Liver (tissue), 9 donors: ENCODE measurements around the gene PRTFDC1. TPM values are rescaled to one million over a fixed set of nuclear protein-coding genes. Genes with fewer than 3 reads are reported as not detected.
A peak's percentile ranks its signal among the peaks of the same experiment; 100 is the strongest.

Experiments used
- DNase-seq: peaks from one replicate; pipeline ENCODE4 v3.0.0-alpha.2; 2017; ENCODE audit warnings: low spot score
- H3K27ac ChIP-seq, 2 donors: one replicate each; pipeline ENCODE4 v1.7.0; 2013; ENCODE audit warnings: inconsistent platforms in 2 of 2, low read length in 2 of 2, control low read depth in 1 of 2, low read depth in 1 of 2, mild to moderate bottlenecking in 1 of 2
- H3K27me3 ChIP-seq, 4 donors: one replicate each; pipeline versions ENCODE4 v1.6.1 to v1.7.0; 2013; ENCODE audit warnings: low read length in 3 of 4, inconsistent platforms in 1 of 4, mild to moderate bottlenecking in 1 of 4, moderate library complexity in 1 of 4; ENCODE audit not compliant: control insufficient read depth in 4 of 4, insufficient read depth in 4 of 4
- H3K36me3 ChIP-seq, 4 donors: one replicate each; pipeline versions ENCODE4 v1.6.1 to v1.7.0; 2013; ENCODE audit warnings: low read length in 3 of 4, mild to moderate bottlenecking in 3 of 4, low read depth in 1 of 4, moderate library complexity in 1 of 4; ENCODE audit not compliant: control insufficient read depth in 4 of 4, insufficient read depth in 3 of 4
- H3K4me1 ChIP-seq, 4 donors: one replicate each; pipeline versions ENCODE4 v1.6.1 to v1.7.0; 2013; ENCODE audit warnings: low read length in 3 of 4, mild to moderate bottlenecking in 3 of 4, moderate library complexity in 1 of 4; ENCODE audit not compliant: control insufficient read depth in 4 of 4, insufficient read depth in 4 of 4
- H3K4me3 ChIP-seq, 3 donors: one replicate each; pipeline versions ENCODE4 v1.6.1 to v1.7.0; 2013; ENCODE audit warnings: low read length in 3 of 3, control low read depth in 1 of 3, low read depth in 1 of 3, mild to moderate bottlenecking in 1 of 3
- H3K9ac ChIP-seq, 2 donors: one replicate each; pipeline ENCODE4 v1.7.0; 2013; ENCODE audit warnings: low read length in 2 of 2, mild to moderate bottlenecking in 2 of 2, moderate library complexity in 2 of 2, control low read depth in 1 of 2, low read depth in 1 of 2
- H3K9me3 ChIP-seq, 4 donors: one replicate each; pipeline versions ENCODE4 v1.6.1 to v1.7.0; 2013; ENCODE audit warnings: low read length in 3 of 4; ENCODE audit not compliant: control insufficient read depth in 4 of 4
- FOXA1 ChIP-seq: IDR thresholded peaks from 2 replicates; pipeline ENCODE4 v1.6.1; 2016; ENCODE audit warnings: antibody characterized with exemption
- HNF4A ChIP-seq, 2 donors: conservative IDR thresholded peaks; 2 replicates each; pipeline ENCODE4 v1.6.1; 2016; ENCODE audit warnings: antibody characterized with exemption in 2 of 2, mild to moderate bottlenecking in 2 of 2
- JUND ChIP-seq, 2 donors: IDR thresholded peaks; 2 replicates each; pipeline ENCODE4 v1.6.1; 2016; ENCODE audit warnings: antibody characterized with exemption in 2 of 2
- RAD21 ChIP-seq, 2 donors: IDR thresholded peaks; 2 replicates each; pipeline ENCODE4 v1.6.1; 2016; ENCODE audit warnings: antibody characterized with exemption in 2 of 2, mild to moderate bottlenecking in 2 of 2
- SP1 ChIP-seq: IDR thresholded peaks from 2 replicates; pipeline ENCODE4 v1.6.1; 2018; ENCODE audit warnings: antibody characterized with exemption, mild to moderate bottlenecking
- TAF1 ChIP-seq: conservative IDR thresholded peaks from 2 replicates; pipeline ENCODE4 v1.6.1; 2016; ENCODE audit warnings: antibody characterized with exemption, mild to moderate bottlenecking
- YY1 ChIP-seq: IDR thresholded peaks from 2 replicates; pipeline ENCODE4 v1.6.1; 2016; ENCODE audit warnings: antibody characterized with exemption, mild to moderate bottlenecking
- WGBS: extraction: QIAGEN DNeasy Blood & Tissue Kit; methylation state at CpG from one replicate; pipeline ENCODE4 v1.1.7; 2013; 5-methylcytosine and 5-hydroxymethylcytosine counted together
- polyA plus RNA-seq, 2 donors: library from polyadenylated mRNA; stranded (reverse) in 1 of 2; unstranded in 1 of 2; fragments of 200-250 nt in 1 of 2; fragments of >200 nt in 1 of 2; fragmentation: Nextera tagmentation in 1 of 2; extraction: Ambion mirVana in 1 of 2; gene quantifications; one replicate each; pipeline versions ENCODE4 v1.2.1 to v1.2.3, GENCODE V29; 2013 to 2015
- total RNA-seq, 2 donors: library from RNA; depleted of rRNA; stranded (reverse); fragments of >200 nt; gene quantifications; one replicate each; pipeline ENCODE4 v1.2.3, GENCODE V29; 2014
- TF ChIP-seq, protein P1 (sequence below): IDR thresholded peaks from 2 replicates; pipeline ENCODE4 v1.6.1; 2016; ENCODE audit warnings: antibody characterized with exemption
- TF ChIP-seq, protein P2 (sequence below): IDR thresholded peaks from 2 replicates; pipeline ENCODE4 v1.6.1; 2016; ENCODE audit warnings: antibody characterized with exemption
- TF ChIP-seq, protein P3 (sequence below): fragments of 150-350 bp; IDR thresholded peaks from 2 replicates; pipeline ENCODE4 v1.5.1; 2017; ENCODE audit warnings: improper control_type of control experiment, low read depth, low read length; ENCODE audit not compliant: missing input control
- TF ChIP-seq, protein P4 (sequence below): IDR thresholded peaks from 2 replicates; pipeline ENCODE4 v1.6.1; 2016; ENCODE audit warnings: antibody characterized with exemption, mild to moderate bottlenecking
- TF ChIP-seq, protein P5 (sequence below): IDR thresholded peaks from 2 replicates; pipeline ENCODE4 v1.6.1; 2016; ENCODE audit warnings: antibody characterized with exemption
- donor health status: healthy.
- donor health status: healthy.
- donor health status: healthy.
- donor health status: healthy.
- donor health status: healthy.

PRTFDC1 gene
- total and polyA plus RNA-seq, 4 donors, result 0.93 to 3.1 (median 1.9) TPM

DNA sequence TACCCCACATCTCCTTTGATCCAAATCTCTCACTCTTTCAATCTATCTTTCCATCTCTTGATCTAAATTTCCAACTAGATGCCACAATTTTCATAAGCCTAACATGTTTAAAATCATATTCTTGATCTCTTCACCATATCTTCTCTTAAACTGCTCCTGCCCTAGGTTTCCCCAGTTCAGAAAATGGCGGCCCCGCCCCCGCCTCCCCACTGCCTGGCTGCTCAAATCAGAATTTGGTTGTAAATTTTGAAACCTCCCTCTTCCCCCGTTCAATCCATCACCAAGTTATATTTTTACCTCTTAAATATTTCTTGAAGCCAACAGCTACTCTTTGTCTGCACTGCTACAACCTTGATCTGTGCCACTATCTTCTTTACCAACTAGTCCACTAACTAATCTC is 27.3 kb upstream of the PRTFDC1 start (continued):
- TF ChIP-seq JUND (IDR thresholded peaks at IDR 0.05) (no peak), FOXA1 (no peak), SP1 (no peak), RAD21 (IDR thresholded peaks at IDR 0.05) (no peak), YY1 (no peak)
- TF ChIP-seq, protein P1, sequence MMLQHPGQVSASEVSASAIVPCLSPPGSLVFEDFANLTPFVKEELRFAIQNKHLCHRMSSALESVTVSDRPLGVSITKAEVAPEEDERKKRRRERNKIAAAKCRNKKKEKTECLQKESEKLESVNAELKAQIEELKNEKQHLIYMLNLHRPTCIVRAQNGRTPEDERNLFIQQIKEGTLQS, result no peak

DNA sequence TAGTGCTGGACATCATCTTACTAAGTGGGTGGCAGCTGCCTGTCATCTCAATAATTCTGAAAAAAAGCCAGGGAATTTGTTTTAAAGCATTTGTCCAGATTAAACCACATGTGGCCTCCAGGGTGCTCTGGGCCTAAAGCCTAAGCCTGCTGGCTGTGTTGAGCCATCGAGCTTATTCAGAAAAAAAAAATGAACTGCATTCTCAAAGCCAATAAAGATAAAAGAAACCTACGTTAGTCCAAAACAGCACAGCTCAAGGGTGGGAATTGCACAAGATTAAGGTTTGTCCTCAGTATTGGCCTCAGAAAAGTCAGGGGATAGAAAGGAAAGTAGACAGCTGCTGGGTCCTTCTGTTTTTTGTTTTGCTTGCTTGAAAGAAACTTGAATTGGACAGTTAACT is 22.6 kb upstream of the PRTFDC1 start:
- no peak overlapping the region for H3K27ac ChIP-seq
- DNase-seq, result no peak
- 26% methylated on average over 2 of the region's 2 CpGs for WGBS

DNA sequence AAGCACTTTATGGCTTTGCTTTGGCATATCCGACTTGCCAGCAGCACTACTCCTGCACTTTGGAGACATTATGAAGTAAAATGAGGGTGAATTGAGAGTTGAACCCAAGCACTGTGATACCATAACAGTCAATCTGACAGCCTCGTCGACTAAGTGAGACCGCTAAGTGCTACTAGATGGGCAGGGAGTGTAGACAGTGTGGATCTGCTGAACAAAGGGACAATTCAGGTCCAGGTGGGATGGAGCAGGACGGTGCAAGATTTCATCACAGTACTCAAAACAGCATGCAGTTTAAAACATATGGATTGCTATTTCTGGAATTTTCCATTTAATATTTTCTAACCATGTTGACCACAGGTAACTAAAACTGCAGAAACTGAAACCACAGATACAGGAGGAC is 20.8 kb upstream of the PRTFDC1 start:
- no peaks in the 10 kb centered on the region for H3K4me1 ChIP-seq
- 87% methylated on average over 5 of the region's 5 CpGs for WGBS
- H3K9me3 ChIP-seq, result no peaks in the 10 kb centered on the region
- no peak for TF ChIP-seq RAD21 (IDR thresholded peaks at IDR 0.05)
- TF ChIP-seq, protein P1, result no peak
- no peak for TF ChIP-seq JUND (IDR thresholded peaks at IDR 0.05)
- TF ChIP-seq, protein P2, sequence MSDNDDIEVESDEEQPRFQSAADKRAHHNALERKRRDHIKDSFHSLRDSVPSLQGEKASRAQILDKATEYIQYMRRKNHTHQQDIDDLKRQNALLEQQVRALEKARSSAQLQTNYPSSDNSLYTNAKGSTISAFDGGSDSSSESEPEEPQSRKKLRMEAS, result no peak
- H3K27me3 ChIP-seq, result no peaks in the 10 kb centered on the region
- no peaks in the 10 kb centered on the region for H3K36me3 ChIP-seq
- H3K4me3 ChIP-seq, result no peak overlapping the region
- no peak overlapping the region for H3K27ac ChIP-seq
- H3K9ac ChIP-seq, result no peak overlapping the region
- DNase-seq, result no peak

More for the DNA sequence above, 22.6 kb upstream of the PRTFDC1 start:
- H3K9me3 ChIP-seq, result no peaks in the 10 kb centered on the region
- no peaks in the 10 kb centered on the region for H3K4me1 ChIP-seq
- TF ChIP-seq SP1 (peak; percentile 29), RAD21 (IDR thresholded peaks at IDR 0.05) (peak in 1 of 2 donors; percentile 59), YY1 (no peak), HNF4A (conservative IDR thresholded peaks at IDR 0.05) (peak; percentile 19 to 39)
- TF ChIP-seq, protein P3, sequence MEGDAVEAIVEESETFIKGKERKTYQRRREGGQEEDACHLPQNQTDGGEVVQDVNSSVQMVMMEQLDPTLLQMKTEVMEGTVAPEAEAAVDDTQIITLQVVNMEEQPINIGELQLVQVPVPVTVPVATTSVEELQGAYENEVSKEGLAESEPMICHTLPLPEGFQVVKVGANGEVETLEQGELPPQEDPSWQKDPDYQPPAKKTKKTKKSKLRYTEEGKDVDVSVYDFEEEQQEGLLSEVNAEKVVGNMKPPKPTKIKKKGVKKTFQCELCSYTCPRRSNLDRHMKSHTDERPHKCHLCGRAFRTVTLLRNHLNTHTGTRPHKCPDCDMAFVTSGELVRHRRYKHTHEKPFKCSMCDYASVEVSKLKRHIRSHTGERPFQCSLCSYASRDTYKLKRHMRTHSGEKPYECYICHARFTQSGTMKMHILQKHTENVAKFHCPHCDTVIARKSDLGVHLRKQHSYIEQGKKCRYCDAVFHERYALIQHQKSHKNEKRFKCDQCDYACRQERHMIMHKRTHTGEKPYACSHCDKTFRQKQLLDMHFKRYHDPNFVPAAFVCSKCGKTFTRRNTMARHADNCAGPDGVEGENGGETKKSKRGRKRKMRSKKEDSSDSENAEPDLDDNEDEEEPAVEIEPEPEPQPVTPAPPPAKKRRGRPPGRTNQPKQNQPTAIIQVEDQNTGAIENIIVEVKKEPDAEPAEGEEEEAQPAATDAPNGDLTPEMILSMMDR, result peak; percentile 4
- no peak overlapping the region for H3K9ac ChIP-seq
- H3K36me3 ChIP-seq, result no peaks in the 10 kb centered on the region
- H3K27me3 ChIP-seq, result no peaks in the 10 kb centered on the region
- no peak overlapping the region for H3K4me3 ChIP-seq

DNA sequence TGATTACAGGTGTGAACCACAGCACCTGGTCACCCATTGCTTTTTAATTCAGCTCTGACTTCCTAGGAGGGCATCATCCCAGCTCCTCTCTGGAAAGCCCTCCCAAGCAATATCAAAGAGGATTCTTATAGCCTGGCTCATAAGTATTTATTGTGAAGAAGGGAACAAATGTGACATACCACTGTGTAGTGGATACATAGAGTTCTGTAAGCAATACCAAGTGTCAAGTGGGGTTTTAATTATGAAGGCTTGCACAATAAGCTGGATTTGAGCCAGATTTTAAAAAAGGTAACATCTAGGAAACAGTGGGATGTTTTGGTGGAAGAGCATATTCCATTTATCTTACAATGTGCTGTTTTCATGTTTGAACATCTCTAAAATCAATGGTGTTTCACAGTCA is 19.0 kb upstream of the PRTFDC1 start:
- Histone ChIP-seq H3K4me3 (no peak overlapping the region), H3K4me1 (no peaks in the 10 kb centered on the region), H3K9ac (no peak overlapping the region), H3K27ac (no peak overlapping the region), H3K9me3 (no peaks in the 10 kb centered on the region), H3K36me3 (no peaks in the 10 kb centered on the region), H3K27me3 (no peaks in the 10 kb centered on the region)
- DNase-seq, result no peak
- TF ChIP-seq, protein P4, sequence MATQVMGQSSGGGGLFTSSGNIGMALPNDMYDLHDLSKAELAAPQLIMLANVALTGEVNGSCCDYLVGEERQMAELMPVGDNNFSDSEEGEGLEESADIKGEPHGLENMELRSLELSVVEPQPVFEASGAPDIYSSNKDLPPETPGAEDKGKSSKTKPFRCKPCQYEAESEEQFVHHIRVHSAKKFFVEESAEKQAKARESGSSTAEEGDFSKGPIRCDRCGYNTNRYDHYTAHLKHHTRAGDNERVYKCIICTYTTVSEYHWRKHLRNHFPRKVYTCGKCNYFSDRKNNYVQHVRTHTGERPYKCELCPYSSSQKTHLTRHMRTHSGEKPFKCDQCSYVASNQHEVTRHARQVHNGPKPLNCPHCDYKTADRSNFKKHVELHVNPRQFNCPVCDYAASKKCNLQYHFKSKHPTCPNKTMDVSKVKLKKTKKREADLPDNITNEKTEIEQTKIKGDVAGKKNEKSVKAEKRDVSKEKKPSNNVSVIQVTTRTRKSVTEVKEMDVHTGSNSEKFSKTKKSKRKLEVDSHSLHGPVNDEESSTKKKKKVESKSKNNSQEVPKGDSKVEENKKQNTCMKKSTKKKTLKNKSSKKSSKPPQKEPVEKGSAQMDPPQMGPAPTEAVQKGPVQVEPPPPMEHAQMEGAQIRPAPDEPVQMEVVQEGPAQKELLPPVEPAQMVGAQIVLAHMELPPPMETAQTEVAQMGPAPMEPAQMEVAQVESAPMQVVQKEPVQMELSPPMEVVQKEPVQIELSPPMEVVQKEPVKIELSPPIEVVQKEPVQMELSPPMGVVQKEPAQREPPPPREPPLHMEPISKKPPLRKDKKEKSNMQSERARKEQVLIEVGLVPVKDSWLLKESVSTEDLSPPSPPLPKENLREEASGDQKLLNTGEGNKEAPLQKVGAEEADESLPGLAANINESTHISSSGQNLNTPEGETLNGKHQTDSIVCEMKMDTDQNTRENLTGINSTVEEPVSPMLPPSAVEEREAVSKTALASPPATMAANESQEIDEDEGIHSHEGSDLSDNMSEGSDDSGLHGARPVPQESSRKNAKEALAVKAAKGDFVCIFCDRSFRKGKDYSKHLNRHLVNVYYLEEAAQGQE, result no peak
- TF ChIP-seq JUND (IDR thresholded peaks at IDR 0.05), result no peak
- TF ChIP-seq, protein P5, sequence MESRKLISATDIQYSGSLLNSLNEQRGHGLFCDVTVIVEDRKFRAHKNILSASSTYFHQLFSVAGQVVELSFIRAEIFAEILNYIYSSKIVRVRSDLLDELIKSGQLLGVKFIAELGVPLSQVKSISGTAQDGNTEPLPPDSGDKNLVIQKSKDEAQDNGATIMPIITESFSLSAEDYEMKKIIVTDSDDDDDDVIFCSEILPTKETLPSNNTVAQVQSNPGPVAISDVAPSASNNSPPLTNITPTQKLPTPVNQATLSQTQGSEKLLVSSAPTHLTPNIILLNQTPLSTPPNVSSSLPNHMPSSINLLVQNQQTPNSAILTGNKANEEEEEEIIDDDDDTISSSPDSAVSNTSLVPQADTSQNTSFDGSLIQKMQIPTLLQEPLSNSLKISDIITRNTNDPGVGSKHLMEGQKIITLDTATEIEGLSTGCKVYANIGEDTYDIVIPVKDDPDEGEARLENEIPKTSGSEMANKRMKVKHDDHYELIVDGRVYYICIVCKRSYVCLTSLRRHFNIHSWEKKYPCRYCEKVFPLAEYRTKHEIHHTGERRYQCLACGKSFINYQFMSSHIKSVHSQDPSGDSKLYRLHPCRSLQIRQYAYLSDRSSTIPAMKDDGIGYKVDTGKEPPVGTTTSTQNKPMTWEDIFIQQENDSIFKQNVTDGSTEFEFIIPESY, result no peak
- TF ChIP-seq HNF4A (conservative IDR thresholded peaks at IDR 0.05), result no peak
- no peak for TF ChIP-seq RAD21 (IDR thresholded peaks at IDR 0.05)
- TF ChIP-seq TAF1, result no peak
